ENCODE data around the gene OSCP1. TPM values are rescaled to one million over a fixed set of nuclear protein-coding genes. Genes with fewer than 3 reads are reported as not detected.

The OSCP1 gene
- total RNA-seq, 1 experiment from 2014 or later, result 6.3 TPM

DNA sequence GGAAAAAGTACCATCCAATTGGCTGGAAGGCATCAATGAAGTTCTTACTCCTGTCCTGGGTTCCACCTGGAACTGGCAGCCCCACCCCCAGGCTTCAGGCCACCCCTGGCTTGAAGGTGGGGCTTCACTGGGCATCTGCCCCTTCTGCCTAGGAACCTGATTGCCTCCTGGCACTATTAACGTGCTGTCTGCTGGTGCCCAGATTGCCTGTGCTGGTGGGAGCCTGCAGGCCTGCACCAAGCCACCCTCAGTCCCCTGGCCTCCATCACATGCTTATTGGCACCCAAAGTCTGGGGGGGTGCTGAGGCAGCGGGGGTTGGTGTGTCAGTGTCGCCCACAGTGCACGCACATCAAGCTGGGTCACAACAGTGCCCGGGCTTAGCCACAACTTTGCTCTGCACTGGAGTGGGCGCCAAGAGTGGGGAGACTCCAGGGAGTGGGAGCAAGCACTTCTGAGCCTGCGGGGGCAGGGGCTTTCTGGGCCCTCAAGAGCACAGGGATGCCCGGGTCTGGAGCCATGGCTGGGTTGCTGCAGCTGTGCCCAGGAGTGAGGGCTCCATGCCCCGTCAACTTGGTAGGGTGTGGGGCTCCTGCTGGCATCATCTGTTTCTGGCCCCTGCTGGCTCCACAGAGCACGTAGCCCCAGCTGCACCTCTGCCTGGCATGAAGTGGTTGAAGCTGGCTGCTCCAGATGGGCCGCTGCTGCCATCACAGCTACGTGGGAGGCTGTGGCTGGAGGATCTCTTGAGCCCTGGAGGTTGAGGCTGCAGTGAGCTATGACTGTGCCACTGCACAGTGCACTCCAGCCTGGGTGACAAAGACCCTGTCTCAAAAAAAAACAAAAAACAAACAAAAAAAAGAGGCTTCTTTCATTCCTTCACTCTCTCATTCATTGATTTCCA is 48.4 kb downstream of the OSCP1 start:
- no peak for DNase-seq (ENCODE audit: low read depth)

- peak; percentile 94 for DNase-seq (ENCODE audit: low read depth)
Measured at GRCh38 chr1:36400825-36401601, 49.2 kb downstream of the OSCP1 start.

GRCh38 chr1:36400514-36400824 is 49.8 kb downstream of the OSCP1 start:
- DNase-seq (ENCODE audit: low read depth), result no peak

- DNase-seq (ENCODE audit: low read depth), result no peak
Measured at GRCh38 chr1:36398370-36398977, 51.8 kb downstream of the OSCP1 start.

- DNase-seq (ENCODE audit: low read depth), result peak; percentile 96
Measured at GRCh38 chr1:36397378-36398230, 52.6 kb downstream of the OSCP1 start, which contains the start of gene LSM10. TSS of gene LSM10 (minus strand) at chr1:36397908. CDS start at chr1:36394129, 3,779 bp downstream.

GRCh38 chr1:36397083-36397377 is 53.2 kb downstream of the OSCP1 start:
- no peak for DNase-seq (ENCODE audit: low read depth)

DNA sequence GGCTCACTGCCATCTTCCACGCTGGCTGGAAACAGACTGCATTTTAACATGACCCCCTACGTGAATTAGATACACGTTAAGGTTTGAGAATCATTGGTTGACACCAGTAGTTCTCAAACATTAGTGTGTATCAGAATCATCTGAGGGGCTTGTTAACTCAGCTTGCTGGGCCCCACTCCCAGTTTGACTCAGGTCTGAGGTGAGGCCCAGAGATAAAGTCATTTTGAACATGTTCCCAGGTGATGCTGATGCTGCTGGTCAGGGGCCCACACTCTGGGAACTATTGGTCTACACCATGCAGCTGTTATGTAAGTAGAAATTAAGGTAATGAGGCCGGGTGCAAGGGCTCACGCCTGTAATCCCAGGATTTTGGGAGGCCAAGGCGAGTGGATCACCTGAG is 53.9 kb downstream of the OSCP1 start:
- DNase-seq (ENCODE audit: low read depth), result no peak

DNA sequence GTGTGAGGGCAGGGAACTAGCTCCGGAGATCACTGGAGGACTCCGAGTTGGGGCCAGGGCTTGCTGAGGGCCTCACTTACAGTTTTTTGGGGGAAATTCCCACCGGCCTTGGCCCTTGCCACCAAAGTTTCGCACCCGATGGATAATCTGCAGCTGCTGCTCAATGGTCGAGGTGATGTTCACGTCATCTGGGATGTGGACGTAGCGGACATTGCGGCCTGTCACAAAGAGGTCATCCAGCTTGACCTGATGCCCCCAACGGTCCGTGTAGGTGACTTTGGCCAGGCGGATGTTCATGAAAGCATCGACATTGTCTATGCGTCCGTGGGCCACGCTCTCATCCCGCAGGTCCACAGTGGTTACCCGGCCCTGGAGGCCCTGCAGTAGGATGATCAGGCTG is 56.6 kb downstream of the OSCP1 start:
- DNase-seq (ENCODE audit: low read depth), result no peak

DNA sequence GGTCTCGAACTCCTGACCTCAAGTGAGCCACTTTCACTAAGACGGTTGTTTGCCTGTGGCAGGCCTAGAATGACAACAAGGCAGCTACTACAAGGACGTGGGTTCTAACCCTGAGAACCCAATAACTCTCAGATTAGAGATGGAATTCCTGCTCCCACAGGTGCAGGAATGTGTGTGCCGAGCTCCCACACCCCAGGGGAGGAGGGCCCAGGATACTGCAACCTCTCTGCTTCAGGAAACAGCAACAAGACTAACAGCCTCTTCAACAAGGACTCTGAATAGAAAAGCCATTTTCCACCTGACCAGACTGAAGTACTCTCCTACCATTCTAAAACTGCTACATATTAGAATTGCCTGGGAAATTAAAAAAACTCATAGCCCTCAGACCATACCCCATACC is 57.4 kb downstream of the OSCP1 start:
- DNase-seq (ENCODE audit: low read depth), result no peak

DNA sequence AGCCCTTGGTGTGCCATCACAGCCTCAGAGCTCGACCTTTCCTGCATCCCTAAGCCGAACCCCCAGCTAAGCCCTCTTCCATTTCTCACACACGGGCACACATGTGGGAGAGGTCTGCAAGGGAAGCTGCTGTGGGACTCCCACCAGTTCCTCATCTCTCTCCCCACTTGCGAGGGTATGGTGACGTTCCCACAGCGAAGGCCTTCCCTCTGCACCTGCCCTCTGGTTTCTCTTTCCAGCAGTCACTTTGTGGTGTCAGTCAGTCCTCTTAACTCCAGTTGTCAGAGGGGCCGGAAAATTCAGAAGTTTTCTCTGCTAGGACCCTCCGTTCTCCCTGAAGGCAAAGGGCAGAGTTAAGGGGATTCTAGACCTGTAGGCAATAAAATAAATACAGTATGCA is 59.0 kb downstream of the OSCP1 start:
- no peak for DNase-seq (ENCODE audit: low read depth)

GRCh38 chr1:36390411-36390810 is 59.8 kb downstream of the OSCP1 start:
- no peak for DNase-seq (ENCODE audit: low read depth)

GRCh38 chr1:36389999-36390398 is 60.3 kb downstream of the OSCP1 start:
- no peak for DNase-seq (ENCODE audit: low read depth)

DNA sequence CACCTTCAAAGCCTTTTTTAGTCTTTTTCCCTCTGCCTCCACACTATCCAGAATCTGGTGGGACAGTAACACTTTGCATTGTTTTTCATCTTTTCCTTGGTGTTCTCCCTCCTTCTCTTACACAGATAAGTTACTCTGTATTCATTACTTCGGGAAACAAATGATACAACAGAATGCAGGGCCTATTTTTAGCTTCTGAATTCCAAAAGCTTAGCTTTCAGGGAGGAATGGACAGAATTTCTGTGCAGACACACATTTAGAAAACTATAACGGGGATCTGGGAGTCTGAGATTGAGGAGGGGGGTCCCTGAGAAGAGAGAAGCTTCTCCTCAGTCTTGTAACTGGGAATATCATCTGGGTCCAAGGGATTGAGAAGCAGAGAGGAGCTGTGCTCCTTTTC is 61.0 kb downstream of the OSCP1 start:
- DNase-seq (ENCODE audit: low read depth), result no peak

DNA sequence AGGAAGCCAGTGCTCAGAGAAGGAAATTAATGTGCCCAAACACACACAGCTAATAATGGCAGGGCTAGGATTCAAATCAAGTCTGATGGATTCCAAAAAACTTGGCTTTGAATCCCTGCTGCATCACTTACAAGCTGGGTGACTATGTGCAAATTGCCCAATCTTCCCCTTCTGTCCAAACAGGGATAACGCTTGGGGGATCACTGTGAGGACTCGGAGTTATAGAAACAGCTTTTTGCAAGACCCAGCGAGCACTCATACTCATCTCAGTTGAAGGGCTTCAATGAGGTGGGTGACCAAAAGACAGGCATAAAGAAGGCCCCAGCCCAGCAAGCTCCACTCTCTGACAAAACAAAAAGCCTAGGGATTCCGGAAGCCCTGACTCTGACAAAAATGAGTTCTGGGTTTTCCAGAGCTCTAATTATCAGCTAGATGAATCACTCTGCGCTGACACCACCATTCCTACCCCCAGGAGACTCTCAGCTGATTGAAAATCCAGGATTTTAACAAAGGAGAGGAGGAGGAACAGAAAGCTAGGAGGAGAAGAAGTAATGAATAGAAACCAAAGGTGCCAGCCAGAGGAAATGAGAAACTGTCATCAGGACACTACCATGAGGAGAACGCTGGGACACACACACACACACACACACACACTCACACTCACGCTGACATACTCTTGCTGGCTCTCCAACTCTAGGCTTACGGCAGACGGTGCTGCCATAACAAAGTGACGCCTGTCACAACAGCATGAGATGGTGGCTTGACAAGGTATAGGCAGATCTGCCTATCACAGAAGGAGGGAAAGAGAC is 62.9 kb downstream of the OSCP1 start:
- DNase-seq (ENCODE audit: low read depth), result peak; percentile 85

- peak; percentile 100 for DNase-seq (ENCODE audit: low read depth)
Measured at GRCh38 chr1:36386265-36387140, 63.7 kb downstream of the OSCP1 start.

- peak; percentile 99 for DNase-seq (ENCODE audit: low read depth)
Measured at GRCh38 chr1:36385410-36386264, 64.6 kb downstream of the OSCP1 start, which contains the start of gene STK40. TSS of gene STK40 (minus strand) at chr1:36385924. CDS start at chr1:36361332, 24,592 bp downstream.

DNA sequence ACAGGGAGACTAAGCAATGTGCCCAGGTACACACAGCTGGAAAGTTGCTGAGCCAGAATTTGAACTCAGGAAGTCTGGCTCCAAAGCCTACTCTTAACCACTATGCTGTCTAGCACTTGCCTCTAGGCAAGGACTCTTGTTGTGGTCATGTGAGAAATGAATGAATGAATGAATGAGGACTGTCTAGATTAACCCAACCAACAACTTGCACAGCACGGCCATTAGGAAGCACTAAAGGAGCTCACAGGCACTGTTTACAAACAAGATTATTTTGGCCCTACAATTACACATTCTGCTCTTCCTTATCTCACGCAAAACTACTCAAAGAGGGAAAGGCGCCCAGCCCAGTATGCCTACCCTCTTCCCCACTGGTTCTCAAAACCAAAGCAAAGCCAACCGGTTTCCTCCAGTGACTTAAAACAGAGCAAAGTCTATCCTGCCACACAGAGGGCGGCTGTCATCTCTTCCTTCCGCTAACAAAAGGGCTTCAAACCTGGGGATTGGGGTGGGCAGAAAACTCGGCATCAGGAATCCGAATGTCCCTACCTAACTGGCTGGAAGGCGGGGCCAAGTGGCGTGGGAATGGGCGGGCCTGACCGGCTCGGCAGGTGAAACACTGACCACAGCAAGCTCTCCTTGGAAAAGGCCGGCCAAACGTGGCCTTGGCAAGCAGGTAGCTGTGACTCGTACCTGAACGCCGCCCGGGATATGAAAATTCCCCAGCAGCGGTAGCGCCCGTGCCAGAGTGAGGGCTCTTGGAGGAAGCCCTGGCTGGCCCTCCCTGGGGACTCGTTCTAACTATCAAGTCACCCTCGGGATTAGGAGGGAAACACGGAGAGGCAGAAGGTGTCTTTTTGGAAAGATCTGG is 65.5 kb downstream of the OSCP1 start:
- DNase-seq (ENCODE audit: low read depth), result peak; percentile 55

- no peak for DNase-seq (ENCODE audit: low read depth)
Measured at GRCh38 chr1:36383240-36383639, 67.0 kb downstream of the OSCP1 start.

Data from Daoy (cell line).